HCT116 (cell line): Measurements from ENCODE around the gene PROCA1. TPM values are rescaled to one million over a fixed set of nuclear protein-coding genes. Genes with fewer than 3 reads are reported as not detected.

Source experiments
- ATAC-seq: fragments of 200-7000 bp; cut with Tn5 transposase; 2 replicates; pipeline ENCODE4 v1.9.1; 2020; ENCODE audit warnings: mild to moderate bottlenecking, moderate library complexity
- BruUV-seq: library from RNA; stranded (reverse); fragments of 400-500 nt; replicated peaks from 2 replicates; lab custom pipeline; 2021; lab: Mats Ljungman, UMichigan
- CTCF ChIA-PET: fragments of 300-600 bp; sonication (Branson Sonifier 250); formaldehyde crosslinking; loops from one replicate; lab custom pipeline; 2021; ENCODE audit warnings: antibody characterized with exemption; lab: Charles Lee
- POLR2A ChIA-PET: fragments of 300-600, 350-600 bp; sonication (Branson Sonifier 250); formaldehyde crosslinking; loops from one replicate; lab custom pipeline; 2021; ENCODE audit warnings: antibody characterized with exemption; lab: Charles Lee
- RAD21 ChIA-PET, 2 experiments: fragments of 300-600 bp; sonication (Branson Sonifier 250); formaldehyde crosslinking; loops; one replicate each; lab custom pipeline; 2023; ENCODE audit warnings: low total read pairs in 2 of 2; ENCODE audit not compliant: uncharacterized antibody in 2 of 2, unreplicated experiment in 2 of 2, low non-redundant PET in 1 of 2; lab: Charles Lee
- DNase-seq: peaks from one replicate; pipeline ENCODE4 v3.0.0-alpha.2; 2010; ENCODE audit warnings: low read depth, low spot score
- H2AFZ ChIP-seq: fragments of 200-600 bp; shearing (Covaris generic), sonication (generic); 2 replicates; pipeline ENCODE4 v1.6.1; 2017; ENCODE audit warnings: low read depth, mixed run types, mixed read lengths, antibody characterized with exemption, low read length; ENCODE audit not compliant: poor library complexity, severe bottlenecking
- H3K27ac ChIP-seq: 2 replicates; pipeline ENCODE4 v1.5.1; 2012; ENCODE audit warnings: low read depth, low read length
- H3K27me3 ChIP-seq: fragments of 200-600 bp; sonication (generic); 2 replicates; pipeline ENCODE4 v1.6.1; 2016; ENCODE audit warnings: mixed run types, low read length, mixed read lengths; ENCODE audit not compliant: insufficient read depth
- H3K36me3 ChIP-seq, 2 experiments: fragments of 200-500 bp in 1 of 2; fragments of 200-600 bp in 1 of 2; sonication (Bioruptor generic) in 1 of 2; sonication (generic) in 1 of 2; 2 replicates each; pipeline versions ENCODE4 v1.5.1 to v1.6.1; 2014 to 2016; ENCODE audit warnings: low read length in 2 of 2, inconsistent platforms in 1 of 2, mixed read lengths in 1 of 2, mixed run types in 1 of 2; ENCODE audit not compliant: insufficient read depth in 2 of 2, control insufficient read depth in 1 of 2
- H3K4me1 ChIP-seq, 2 experiments: fragments of 200-600 bp in 1 of 2; sonication (generic) in 1 of 2; 2 replicates each; pipeline versions ENCODE4 v1.5.1 to v1.6.1; 2012 to 2017; ENCODE audit warnings: low read length in 2 of 2, inconsistent platforms in 1 of 2, mild to moderate bottlenecking in 1 of 2, mixed read lengths in 1 of 2, mixed run types in 1 of 2, moderate library complexity in 1 of 2; ENCODE audit not compliant: insufficient read depth in 2 of 2, control insufficient read depth in 1 of 2
- H3K4me2 ChIP-seq: fragments of 200-600 bp; sonication (generic); 2 replicates; pipeline ENCODE4 v1.6.1; 2017; ENCODE audit warnings: mixed run types, low read length, mixed read lengths
- H3K4me3 ChIP-seq, 2 experiments: fragments of 200-600 bp in 1 of 2; sonication (generic) in 1 of 2; replicated peaks in 1 of 2; 2 replicates each; pipeline ENCODE4 v1.5.1; 2011 to 2016; ENCODE audit warnings: low read length in 2 of 2, control low read depth in 1 of 2, low read depth in 1 of 2, mild to moderate bottlenecking in 1 of 2, mixed read lengths in 1 of 2, mixed run types in 1 of 2
- H3K79me2 ChIP-seq: fragments of 200-600 bp; sonication (generic); 2 replicates; pipeline ENCODE4 v1.6.1; 2017; ENCODE audit warnings: mild to moderate bottlenecking, mixed run types, low read length, moderate library complexity, mixed read lengths; ENCODE audit not compliant: insufficient read depth
- H3K9ac ChIP-seq: fragments of 200-600 bp; sonication (generic); 2 replicates; pipeline ENCODE4 v1.6.1; 2016; ENCODE audit warnings: low read length, mixed read lengths
- H3K9me2 ChIP-seq: fragments of 200-600 bp; sonication (generic), shearing (Covaris generic); 2 replicates; pipeline ENCODE4 v1.6.1; 2017; ENCODE audit warnings: mixed run types, mild to moderate bottlenecking, moderate library complexity; ENCODE audit not compliant: insufficient read depth
- H3K9me3 ChIP-seq, 2 experiments: fragments of 200-500 bp in 1 of 2; fragments of 200-600 bp in 1 of 2; sonication (Bioruptor generic) in 1 of 2; sonication (generic) in 1 of 2; 2 replicates each; pipeline ENCODE4 v1.6.1; 2014 to 2017; ENCODE audit warnings: low read length in 2 of 2, mixed read lengths in 2 of 2, inconsistent platforms in 1 of 2, low read depth in 1 of 2, mild to moderate bottlenecking in 1 of 2, mixed run types in 1 of 2, moderate library complexity in 1 of 2; ENCODE audit not compliant: control insufficient read depth in 1 of 2, insufficient read depth in 1 of 2
- H4K20me1 ChIP-seq: fragments of 200-600 bp; sonication (generic), shearing (Covaris generic); 2 replicates; pipeline ENCODE4 v1.6.1; 2017; ENCODE audit warnings: mixed run types, mild to moderate bottlenecking, moderate library complexity; ENCODE audit not compliant: insufficient read depth
- ATF3 ChIP-seq: IDR thresholded peaks from 2 replicates; pipeline ENCODE4 v1.6.1; 2012
- CBX3 ChIP-seq: IDR thresholded peaks from 2 replicates; pipeline ENCODE4 v1.6.1; 2012; ENCODE audit warnings: low read depth
- EGR1 ChIP-seq: IDR thresholded peaks from 2 replicates; pipeline ENCODE4 v1.6.1; 2012; ENCODE audit warnings: low read depth
- FOSL1 ChIP-seq: IDR thresholded peaks from 2 replicates; pipeline ENCODE4 v1.6.1; 2012; ENCODE audit warnings: low read depth
- JUND ChIP-seq: IDR thresholded peaks from 2 replicates; pipeline ENCODE4 v1.6.1; 2012
- SIN3A ChIP-seq: IDR thresholded peaks from 2 replicates; pipeline ENCODE4 v1.6.1; 2012; ENCODE audit warnings: low read depth
- TCF7L2 ChIP-seq: IDR thresholded peaks from 2 replicates; pipeline ENCODE4 v1.7.0; 2011; ENCODE audit warnings: borderline replicate concordance, inconsistent platforms; ENCODE audit not compliant: insufficient read depth, insufficient read length; ENCODE audit errors: extremely low read depth
- ZFX ChIP-seq: fragments of 450-650 bp; IDR thresholded peaks from 2 replicates; pipeline ENCODE4 v1.6.1; 2017
- intact Hi-C: fragments of 100-400 bp; cut with micrococcal nuclease; formaldehyde crosslinking; loops from 2 replicates; pipeline ENCODE4 v1.10.0; 2022
- total RNA-seq: library from RNA; stranded (reverse); gene quantifications from one replicate; pipeline ENCODE4 v1.2.1, GENCODE V29; 2021; ENCODE audit not compliant: unreplicated experiment
- TF ChIP-seq, protein P1 (sequence below), 3 experiments: fragments of 200-600 bp in 1 of 3; sonication (generic) in 1 of 3; IDR thresholded peaks in 2 of 3; conservative IDR thresholded peaks in 1 of 3; 2 replicates each; pipeline ENCODE4 v1.5.1; 2012 to 2017; ENCODE audit warnings: low read depth in 2 of 3, low read length in 2 of 3, antibody characterized with exemption in 1 of 3, borderline replicate concordance in 1 of 3, control low read depth in 1 of 3, mild to moderate bottlenecking in 1 of 3, mixed read lengths in 1 of 3, mixed run types in 1 of 3, moderate library complexity in 1 of 3; ENCODE audit not compliant: insufficient read depth in 1 of 3
- TF ChIP-seq, protein P2 (sequence below): IDR thresholded peaks from 2 replicates; pipeline ENCODE4 v1.6.1; 2012; ENCODE audit warnings: low read depth

PROCA1 gene
- total RNA-seq, 1 experiment from 2014 or later = 0.96 TPM

DNA sequence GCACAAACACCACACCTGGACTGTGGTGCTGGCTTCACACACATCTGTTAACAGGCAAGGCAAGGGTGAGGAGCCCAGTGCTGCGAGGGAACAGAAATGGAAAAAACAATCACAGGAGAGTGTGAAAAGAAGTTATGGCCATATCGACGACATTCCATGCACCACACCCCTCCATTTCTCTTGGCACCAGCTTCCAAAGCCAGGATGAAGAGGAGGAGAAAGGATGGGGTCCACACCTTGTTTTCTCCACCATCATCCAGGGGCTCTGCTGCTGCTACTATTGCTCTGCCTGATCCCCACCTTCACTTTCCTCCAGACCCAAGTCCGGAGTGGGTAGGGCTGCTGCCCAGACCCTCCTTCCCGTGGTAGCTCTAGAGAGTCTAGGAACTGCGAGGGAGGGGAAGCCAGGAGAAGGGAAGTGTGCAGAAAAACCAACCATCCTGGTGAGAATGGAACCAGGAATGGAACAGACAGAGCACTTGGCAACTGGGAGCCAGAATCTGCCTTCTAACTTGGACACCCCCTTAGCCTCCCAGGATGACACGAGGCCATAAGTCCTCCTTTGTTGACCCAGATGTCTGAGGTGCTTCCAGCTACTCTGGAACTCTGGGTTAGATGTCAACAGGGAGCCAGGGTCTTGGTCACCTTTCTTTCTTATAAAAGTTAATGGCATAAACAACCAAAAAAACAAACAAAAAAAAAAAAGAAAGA is 1.2 kb upstream of the PROCA1 start:
- no peaks in the 10 kb centered on the region for H3K36me3 ChIP-seq
- H3K4me3 ChIP-seq = no peak overlapping the region
- ChIA-PET RAD21 (no interaction called here), POLR2A (no interaction called here)
- no peaks in the 10 kb centered on the region for H3K9me3 ChIP-seq
- ATAC-seq (no peak), DNase-seq (no peak)
- intact Hi-C loops = no loop called here
- H3K9me2 ChIP-seq = no peaks in the 10 kb centered on the region
- H3K27me3 ChIP-seq = no peaks in the 10 kb centered on the region
- H3K9ac ChIP-seq = no peak overlapping the region
- TF ChIP-seq SIN3A (no peak), TCF7L2 (no peak), ZFX (no peak), CBX3 (no peak), EGR1 (no peak), ATF3 (no peak), JUND (no peak), FOSL1 (no peak)
- TF ChIP-seq, protein P1, sequence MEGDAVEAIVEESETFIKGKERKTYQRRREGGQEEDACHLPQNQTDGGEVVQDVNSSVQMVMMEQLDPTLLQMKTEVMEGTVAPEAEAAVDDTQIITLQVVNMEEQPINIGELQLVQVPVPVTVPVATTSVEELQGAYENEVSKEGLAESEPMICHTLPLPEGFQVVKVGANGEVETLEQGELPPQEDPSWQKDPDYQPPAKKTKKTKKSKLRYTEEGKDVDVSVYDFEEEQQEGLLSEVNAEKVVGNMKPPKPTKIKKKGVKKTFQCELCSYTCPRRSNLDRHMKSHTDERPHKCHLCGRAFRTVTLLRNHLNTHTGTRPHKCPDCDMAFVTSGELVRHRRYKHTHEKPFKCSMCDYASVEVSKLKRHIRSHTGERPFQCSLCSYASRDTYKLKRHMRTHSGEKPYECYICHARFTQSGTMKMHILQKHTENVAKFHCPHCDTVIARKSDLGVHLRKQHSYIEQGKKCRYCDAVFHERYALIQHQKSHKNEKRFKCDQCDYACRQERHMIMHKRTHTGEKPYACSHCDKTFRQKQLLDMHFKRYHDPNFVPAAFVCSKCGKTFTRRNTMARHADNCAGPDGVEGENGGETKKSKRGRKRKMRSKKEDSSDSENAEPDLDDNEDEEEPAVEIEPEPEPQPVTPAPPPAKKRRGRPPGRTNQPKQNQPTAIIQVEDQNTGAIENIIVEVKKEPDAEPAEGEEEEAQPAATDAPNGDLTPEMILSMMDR (IDR thresholded peaks at IDR 0.05 in 2 of 3, conservative IDR thresholded peaks at IDR 0.05 in 1 of 3; ENCODE audit: borderline replicate concordance in 1 of 3, insufficient read depth in 1 of 3, low read depth in 2 of 3, low read length in 2 of 3) = no peak
- TF ChIP-seq, protein P2, sequence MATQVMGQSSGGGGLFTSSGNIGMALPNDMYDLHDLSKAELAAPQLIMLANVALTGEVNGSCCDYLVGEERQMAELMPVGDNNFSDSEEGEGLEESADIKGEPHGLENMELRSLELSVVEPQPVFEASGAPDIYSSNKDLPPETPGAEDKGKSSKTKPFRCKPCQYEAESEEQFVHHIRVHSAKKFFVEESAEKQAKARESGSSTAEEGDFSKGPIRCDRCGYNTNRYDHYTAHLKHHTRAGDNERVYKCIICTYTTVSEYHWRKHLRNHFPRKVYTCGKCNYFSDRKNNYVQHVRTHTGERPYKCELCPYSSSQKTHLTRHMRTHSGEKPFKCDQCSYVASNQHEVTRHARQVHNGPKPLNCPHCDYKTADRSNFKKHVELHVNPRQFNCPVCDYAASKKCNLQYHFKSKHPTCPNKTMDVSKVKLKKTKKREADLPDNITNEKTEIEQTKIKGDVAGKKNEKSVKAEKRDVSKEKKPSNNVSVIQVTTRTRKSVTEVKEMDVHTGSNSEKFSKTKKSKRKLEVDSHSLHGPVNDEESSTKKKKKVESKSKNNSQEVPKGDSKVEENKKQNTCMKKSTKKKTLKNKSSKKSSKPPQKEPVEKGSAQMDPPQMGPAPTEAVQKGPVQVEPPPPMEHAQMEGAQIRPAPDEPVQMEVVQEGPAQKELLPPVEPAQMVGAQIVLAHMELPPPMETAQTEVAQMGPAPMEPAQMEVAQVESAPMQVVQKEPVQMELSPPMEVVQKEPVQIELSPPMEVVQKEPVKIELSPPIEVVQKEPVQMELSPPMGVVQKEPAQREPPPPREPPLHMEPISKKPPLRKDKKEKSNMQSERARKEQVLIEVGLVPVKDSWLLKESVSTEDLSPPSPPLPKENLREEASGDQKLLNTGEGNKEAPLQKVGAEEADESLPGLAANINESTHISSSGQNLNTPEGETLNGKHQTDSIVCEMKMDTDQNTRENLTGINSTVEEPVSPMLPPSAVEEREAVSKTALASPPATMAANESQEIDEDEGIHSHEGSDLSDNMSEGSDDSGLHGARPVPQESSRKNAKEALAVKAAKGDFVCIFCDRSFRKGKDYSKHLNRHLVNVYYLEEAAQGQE = no peak
- TF ChIP-seq, all 23 proteins: peak for 0
- CTCF ChIA-PET = interaction anchor here (1.5 kb wide), 1 partner anchor 404 kb away, joined by 3 read pairs; no protein-coding TSS in a partner anchor
- Histone ChIP-seq H3K79me2 (no peaks in the 10 kb centered on the region), H4K20me1 (no peaks in the 10 kb centered on the region), H3K27ac (no peak overlapping the region), H3K4me2 (no peak overlapping the region), H2AFZ (no peak overlapping the region), H3K4me1 (peaks cover 9 to 16% of the 10 kb centered on the region in 2 experiments)
- no TSS peak for BruUV-seq
